HL-60/S4 (cell line): ENCODE results near the gene PAXX.
"Not testable (repeated sequence)": the region's sequence is repeated elsewhere in the genome, so short reads cannot be mapped to it uniquely, and the experiment has no call there.

Experiments
- in situ Hi-C: fragments of 300-500 bp; cut with MboI; formaldehyde crosslinking; loops from 2 replicates; pipeline ENCODE4 v1.14.3; 2022; ENCODE audit warnings: low sequenced_read_pairs

Gene PAXX

GRCh38 chr9:137000177-137000930 lies 8.1 kb downstream of the PAXX start:
- in situ Hi-C loops, result no loop called here

- in situ Hi-C loops, result no loop called here
Measured at GRCh38 chr9:137001857-137002645, 9.8 kb downstream of the PAXX start.

GRCh38 chr9:137002646-137003041 lies 10.4 kb downstream of the PAXX start:
- in situ Hi-C loops, result no loop called here

- in situ Hi-C loops, result not testable (repeated sequence)
Measured at GRCh38 chr9:137004285-137004684, 12.1 kb downstream of the PAXX start.

- in situ Hi-C loops, result no loop called here
Measured at GRCh38 chr9:137006116-137007003, 14.1 kb downstream of the PAXX start.

GRCh38 chr9:137007108-137007815 lies 15.0 kb downstream of the PAXX start:
- in situ Hi-C loops, result no loop called here

GRCh38 chr9:137007816-137008270 lies 15.6 kb downstream of the PAXX start:
- in situ Hi-C loops, result no loop called here

- in situ Hi-C loops, result no loop called here
Measured at GRCh38 chr9:137008312-137008711, 16.1 kb downstream of the PAXX start.

- in situ Hi-C loops, result no loop called here
Measured at GRCh38 chr9:137009217-137009616, 17.0 kb downstream of the PAXX start.

GRCh38 chr9:137009938-137010732 lies 17.9 kb downstream of the PAXX start:
- in situ Hi-C loops, result no loop called here

- in situ Hi-C loops, result no loop called here
Measured at GRCh38 chr9:137011156-137011555, 18.9 kb downstream of the PAXX start.

- in situ Hi-C loops, result no loop called here
Measured at GRCh38 chr9:137011907-137012675, 19.9 kb downstream of the PAXX start.

GRCh38 chr9:137012694-137013570 lies 20.7 kb downstream of the PAXX start:
- in situ Hi-C loops, result no loop called here

- in situ Hi-C loops, result no loop called here
Measured at GRCh38 chr9:137013571-137013940, 21.3 kb downstream of the PAXX start.

- in situ Hi-C loops, result no loop called here
Measured at GRCh38 chr9:137014166-137014565, 21.9 kb downstream of the PAXX start.

GRCh38 chr9:137014776-137015539 lies 22.7 kb downstream of the PAXX start:
- in situ Hi-C loops, result no loop called here

- in situ Hi-C loops, result no loop called here
Measured at GRCh38 chr9:137015540-137015930, 23.3 kb downstream of the PAXX start.
